ENCODE results near the gene OGT. TPM values are rescaled to one million over a fixed set of nuclear protein-coding genes. Genes with fewer than 3 reads are reported as not detected.
"Not testable (repeated sequence)": the region's sequence is repeated elsewhere in the genome, so short reads cannot be mapped to it uniquely, and the experiment has no call there.

Gene OGT
- total RNA-seq, 1 donor = 200 TPM

- Histone ChIP-seq H3K4me1 (ENCODE audit: insufficient read depth, low read length) (no peaks in the 10 kb centered on the region), H3K79me2 (ENCODE audit: insufficient read depth, low read length) (peaks cover 2% of the 10 kb centered on the region), H4K20me1 (ENCODE audit: insufficient read depth, low read length) (no peaks in the 10 kb centered on the region), H3K4me2 (ENCODE audit: insufficient read depth, low read length) (no peak overlapping the region), H3K9me3 (ENCODE audit: low read depth, low read length) (no peaks in the 10 kb centered on the region), H3K27ac (ENCODE audit: low read depth, low read length) (no peak overlapping the region), H3K4me3 (ENCODE audit: insufficient read depth, low read length) (no peak overlapping the region), H3K36me3 (ENCODE audit: insufficient read depth, low read length) (no peaks in the 10 kb centered on the region), H2AFZ (ENCODE audit: low read length) (no peak overlapping the region), H3K27me3 (ENCODE audit: insufficient read depth, low read length) (no peaks in the 10 kb centered on the region)
- no peak for DNase-seq (ENCODE audit: insufficient read length, low spot score, missing footprints)
- TF ChIP-seq, protein P1, sequence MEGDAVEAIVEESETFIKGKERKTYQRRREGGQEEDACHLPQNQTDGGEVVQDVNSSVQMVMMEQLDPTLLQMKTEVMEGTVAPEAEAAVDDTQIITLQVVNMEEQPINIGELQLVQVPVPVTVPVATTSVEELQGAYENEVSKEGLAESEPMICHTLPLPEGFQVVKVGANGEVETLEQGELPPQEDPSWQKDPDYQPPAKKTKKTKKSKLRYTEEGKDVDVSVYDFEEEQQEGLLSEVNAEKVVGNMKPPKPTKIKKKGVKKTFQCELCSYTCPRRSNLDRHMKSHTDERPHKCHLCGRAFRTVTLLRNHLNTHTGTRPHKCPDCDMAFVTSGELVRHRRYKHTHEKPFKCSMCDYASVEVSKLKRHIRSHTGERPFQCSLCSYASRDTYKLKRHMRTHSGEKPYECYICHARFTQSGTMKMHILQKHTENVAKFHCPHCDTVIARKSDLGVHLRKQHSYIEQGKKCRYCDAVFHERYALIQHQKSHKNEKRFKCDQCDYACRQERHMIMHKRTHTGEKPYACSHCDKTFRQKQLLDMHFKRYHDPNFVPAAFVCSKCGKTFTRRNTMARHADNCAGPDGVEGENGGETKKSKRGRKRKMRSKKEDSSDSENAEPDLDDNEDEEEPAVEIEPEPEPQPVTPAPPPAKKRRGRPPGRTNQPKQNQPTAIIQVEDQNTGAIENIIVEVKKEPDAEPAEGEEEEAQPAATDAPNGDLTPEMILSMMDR (IDR thresholded peaks at IDR 0.05; ENCODE audit: extremely low read depth, low read depth, low read length) = no peak
Measured at GRCh38 chrX:71581210-71581609, 48.3 kb downstream of the OGT start.

DNA sequence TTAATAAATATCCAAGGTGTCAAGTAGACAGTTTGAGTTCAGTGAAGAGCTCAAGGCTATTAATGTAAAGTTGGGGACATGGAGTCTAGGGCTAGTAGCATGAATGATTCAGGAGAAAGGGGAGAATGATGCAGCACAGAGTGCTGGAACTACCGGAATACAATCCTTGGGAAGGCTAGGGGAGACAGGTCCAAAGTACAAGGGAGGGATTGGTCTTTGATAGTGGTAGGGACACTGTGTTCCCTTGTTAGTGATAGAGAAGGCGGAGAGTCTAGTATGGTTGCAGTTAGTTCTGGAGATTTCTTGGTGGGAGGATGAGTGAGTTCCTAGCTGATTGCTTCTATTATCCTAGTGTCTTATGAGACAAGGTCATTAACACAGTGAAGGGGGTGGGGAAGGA, 54.0 kb downstream of the OGT start:
- TF ChIP-seq, protein P1 (IDR thresholded peaks at IDR 0.05; ENCODE audit: extremely low read depth, low read depth, low read length) = no peak
- Histone ChIP-seq H2AFZ (ENCODE audit: low read length) (no peak overlapping the region), H4K20me1 (ENCODE audit: insufficient read depth, low read length) (peaks cover 3% of the 10 kb centered on the region), H3K4me3 (ENCODE audit: insufficient read depth, low read length) (no peak overlapping the region), H3K4me1 (ENCODE audit: insufficient read depth, low read length) (no peaks in the 10 kb centered on the region), H3K9me3 (ENCODE audit: low read depth, low read length) (no peaks in the 10 kb centered on the region), H3K27me3 (ENCODE audit: insufficient read depth, low read length) (no peaks in the 10 kb centered on the region), H3K27ac (ENCODE audit: low read depth, low read length) (no peak overlapping the region), H3K4me2 (ENCODE audit: insufficient read depth, low read length) (no peak overlapping the region), H3K79me2 (ENCODE audit: insufficient read depth, low read length) (no peaks in the 10 kb centered on the region), H3K36me3 (ENCODE audit: insufficient read depth, low read length) (no peaks in the 10 kb centered on the region)
- DNase-seq (ENCODE audit: insufficient read length, low spot score, missing footprints) = no peak

- not testable (repeated sequence) for H4K20me1 ChIP-seq (ENCODE audit: insufficient read depth, low read length); H3K4me1 ChIP-seq (ENCODE audit: insufficient read depth, low read length); H3K4me2 ChIP-seq (ENCODE audit: insufficient read depth, low read length); H2AFZ ChIP-seq (ENCODE audit: low read length); H3K27ac ChIP-seq (ENCODE audit: low read depth, low read length); H3K9me3 ChIP-seq (ENCODE audit: low read depth, low read length); H3K79me2 ChIP-seq (ENCODE audit: insufficient read depth, low read length); DNase-seq (ENCODE audit: insufficient read length, low spot score, missing footprints); H3K4me3 ChIP-seq (ENCODE audit: insufficient read depth, low read length); H3K27me3 ChIP-seq (ENCODE audit: insufficient read depth, low read length)
- peaks cover 14% of the 10 kb centered on the region for H3K36me3 ChIP-seq (ENCODE audit: insufficient read depth, low read length)
Measured at GRCh38 chrX:71593210-71593609, 60.3 kb downstream of the OGT start.

GRCh38 chrX:71599965-71600364, 67.1 kb downstream of the OGT start:
- no peak for DNase-seq (ENCODE audit: insufficient read length, low spot score, missing footprints)
- no peak overlapping the region for H3K27ac ChIP-seq (ENCODE audit: low read depth, low read length)
- no peak overlapping the region for H3K4me3 ChIP-seq (ENCODE audit: insufficient read depth, low read length)
- H3K27me3 ChIP-seq (ENCODE audit: insufficient read depth, low read length) = no peaks in the 10 kb centered on the region
- H3K79me2 ChIP-seq (ENCODE audit: insufficient read depth, low read length) = no peaks in the 10 kb centered on the region
- H3K9me3 ChIP-seq (ENCODE audit: low read depth, low read length) = no peaks in the 10 kb centered on the region
- TF ChIP-seq, protein P1 (IDR thresholded peaks at IDR 0.05; ENCODE audit: extremely low read depth, low read depth, low read length) = no peak
- peaks cover 33% of the 10 kb centered on the region for H3K36me3 ChIP-seq (ENCODE audit: insufficient read depth, low read length)
- no peaks in the 10 kb centered on the region for H3K4me1 ChIP-seq (ENCODE audit: insufficient read depth, low read length)
- no peak overlapping the region for H2AFZ ChIP-seq (ENCODE audit: low read length)
- H3K4me2 ChIP-seq (ENCODE audit: insufficient read depth, low read length) = no peak overlapping the region
- no peaks in the 10 kb centered on the region for H4K20me1 ChIP-seq (ENCODE audit: insufficient read depth, low read length)
